AG09319 (cell line): ENCODE results near the gene GRIPAP1.
A peak's percentile ranks its signal among the peaks of the same experiment; 100 is the strongest.

ENCODE experiments used
- DNase-seq: peaks from one replicate; pipeline ENCODE4 v3.0.0-alpha.2; 2010; ENCODE audit warnings: low read depth; ENCODE audit errors: extremely low read depth
- TF ChIP-seq, protein P1 (sequence below): IDR thresholded peaks from 2 replicates; pipeline ENCODE4 v1.5.1; 2011; ENCODE audit warnings: low read depth, mild to moderate bottlenecking, inconsistent platforms, low read length, moderate library complexity

Gene GRIPAP1

DNA sequence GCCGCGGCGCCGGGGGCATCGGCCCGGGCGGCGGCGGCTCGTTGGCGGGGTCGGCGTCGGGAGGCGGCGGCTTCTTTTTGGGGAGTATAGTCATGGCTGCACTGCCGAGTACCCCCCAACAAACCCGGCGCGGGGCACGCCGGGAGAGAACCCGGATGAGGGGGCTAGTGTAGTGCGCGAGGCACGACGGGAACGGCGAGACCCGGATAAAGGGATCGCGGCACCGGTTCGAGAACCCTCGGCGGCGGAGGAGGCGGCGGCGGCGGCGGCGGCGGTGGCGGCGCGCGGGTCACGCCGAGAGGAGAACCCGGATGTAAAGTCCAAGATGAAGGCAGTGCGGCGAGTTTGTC is 44.6 kb downstream of the GRIPAP1 start, which contains the start of gene OTUD5:
Gene OTUD5 (minus strand): TSS at position 131 of the 350 bp plus-strand sequence. CDS start 37 bp downstream, at position 94.
- no peak for DNase-seq
- TF ChIP-seq, protein P1, sequence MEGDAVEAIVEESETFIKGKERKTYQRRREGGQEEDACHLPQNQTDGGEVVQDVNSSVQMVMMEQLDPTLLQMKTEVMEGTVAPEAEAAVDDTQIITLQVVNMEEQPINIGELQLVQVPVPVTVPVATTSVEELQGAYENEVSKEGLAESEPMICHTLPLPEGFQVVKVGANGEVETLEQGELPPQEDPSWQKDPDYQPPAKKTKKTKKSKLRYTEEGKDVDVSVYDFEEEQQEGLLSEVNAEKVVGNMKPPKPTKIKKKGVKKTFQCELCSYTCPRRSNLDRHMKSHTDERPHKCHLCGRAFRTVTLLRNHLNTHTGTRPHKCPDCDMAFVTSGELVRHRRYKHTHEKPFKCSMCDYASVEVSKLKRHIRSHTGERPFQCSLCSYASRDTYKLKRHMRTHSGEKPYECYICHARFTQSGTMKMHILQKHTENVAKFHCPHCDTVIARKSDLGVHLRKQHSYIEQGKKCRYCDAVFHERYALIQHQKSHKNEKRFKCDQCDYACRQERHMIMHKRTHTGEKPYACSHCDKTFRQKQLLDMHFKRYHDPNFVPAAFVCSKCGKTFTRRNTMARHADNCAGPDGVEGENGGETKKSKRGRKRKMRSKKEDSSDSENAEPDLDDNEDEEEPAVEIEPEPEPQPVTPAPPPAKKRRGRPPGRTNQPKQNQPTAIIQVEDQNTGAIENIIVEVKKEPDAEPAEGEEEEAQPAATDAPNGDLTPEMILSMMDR = no peak

DNA sequence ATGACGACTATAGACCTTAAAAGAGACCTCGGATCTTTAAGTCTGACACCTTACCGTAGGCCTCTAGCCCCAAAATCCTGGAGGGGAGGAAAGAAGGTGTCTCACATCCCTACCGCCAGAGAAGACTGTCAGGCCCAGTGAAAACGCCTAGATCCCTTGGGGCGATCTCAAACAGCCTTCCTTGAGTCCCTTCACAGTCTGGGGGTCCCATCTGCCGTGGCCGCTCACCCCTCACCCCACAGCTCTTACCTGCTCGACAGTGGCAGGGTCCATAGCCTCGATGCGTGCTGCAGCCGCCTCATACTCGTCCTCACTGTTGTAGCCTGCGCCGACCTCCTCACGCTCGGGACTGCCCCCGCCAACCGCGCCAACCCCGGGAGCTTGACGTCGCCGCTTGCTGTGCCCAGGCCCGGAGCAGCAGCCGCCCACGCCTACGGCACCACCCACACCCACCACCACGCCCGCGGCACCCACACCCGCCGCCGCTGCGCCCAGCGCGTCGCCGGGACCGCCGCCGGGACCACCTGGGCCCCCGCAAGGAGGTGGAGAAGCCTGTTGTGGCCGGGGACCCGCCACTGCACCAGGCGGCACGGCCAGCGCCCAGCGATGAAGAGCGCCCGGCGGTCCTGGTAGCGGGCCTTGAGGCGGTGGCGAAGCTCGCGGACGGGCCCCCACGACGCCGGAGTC is 45.2 kb downstream of the GRIPAP1 start:
- TF ChIP-seq, protein P1 = no peak
- no peak for DNase-seq

DNA sequence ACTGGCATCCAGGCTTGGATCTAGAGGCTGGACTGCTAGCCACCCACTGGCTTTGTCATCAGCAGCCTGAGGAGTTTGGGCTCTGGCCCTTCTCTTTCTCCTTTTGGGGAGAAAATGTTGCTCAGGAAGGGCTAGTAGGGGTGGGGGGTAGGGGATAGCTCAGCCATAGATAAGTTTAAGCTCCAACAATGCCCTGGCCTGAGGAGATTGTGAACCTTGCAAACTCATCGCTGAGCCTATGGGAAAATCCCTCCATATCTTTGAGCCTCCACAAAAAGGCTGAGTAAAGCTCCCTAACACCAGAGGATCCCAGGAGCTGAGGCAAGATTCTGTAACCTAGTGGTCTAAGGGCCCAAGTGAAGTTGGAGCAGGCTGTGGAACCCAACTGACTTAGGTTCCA is 53.5 kb downstream of the GRIPAP1 start:
- TF ChIP-seq, protein P1 = no peak
- no peak for DNase-seq

DNA sequence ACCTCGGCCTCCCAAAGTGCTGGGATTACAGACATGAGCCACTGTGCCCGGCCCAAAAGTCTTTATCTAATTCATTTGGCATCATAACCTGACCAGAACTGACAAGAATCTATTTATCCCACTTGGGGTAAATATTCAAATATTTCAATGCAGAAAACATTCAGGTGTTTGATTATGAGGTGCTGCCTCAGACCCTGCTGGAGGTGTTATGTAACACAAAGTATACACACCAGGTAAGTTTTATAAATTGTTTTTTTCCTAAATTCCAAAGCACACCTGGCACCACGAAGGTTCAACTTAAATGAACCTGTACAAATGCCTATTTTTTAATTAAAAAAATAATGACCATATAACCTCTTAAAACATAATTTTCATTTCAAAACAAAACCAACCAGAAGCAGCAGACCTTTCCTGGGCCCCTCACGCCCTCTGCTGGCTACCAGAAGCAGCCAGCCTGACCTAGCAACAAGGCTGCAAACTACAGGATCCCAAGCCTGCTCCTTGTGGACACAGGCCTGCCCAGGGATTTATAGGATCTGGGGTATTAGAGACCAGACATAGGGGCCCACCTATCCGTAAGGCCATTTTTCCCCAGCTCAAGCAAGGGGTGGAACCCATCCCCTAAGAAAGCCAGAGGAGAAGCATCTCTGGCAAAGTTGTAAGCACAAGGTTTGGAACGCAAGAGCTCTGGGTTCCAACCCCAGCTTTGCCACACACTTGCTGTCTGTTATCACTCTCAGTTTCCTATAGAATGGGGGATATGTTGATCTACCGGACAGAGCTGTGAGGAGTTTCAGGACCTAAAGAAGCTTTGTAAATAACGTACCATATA is 56.3 kb downstream of the GRIPAP1 start:
- no peak for DNase-seq
- TF ChIP-seq, protein P1 = peak; percentile 85

- TF ChIP-seq, protein P1 = no peak
Observed at GRCh38 chrX:48942895-48943294, 59.2 kb downstream of the GRIPAP1 start.

GRCh38 chrX:48940404-48940955 is 61.6 kb downstream of the GRIPAP1 start:
- no peak for DNase-seq
- TF ChIP-seq, protein P1 = no peak

More at GRCh38 chrX:48942895-48943294, 59.2 kb downstream of the GRIPAP1 start:
- no peak for DNase-seq
